Measurements from ENCODE around the gene ATP5ME.

- TF ChIP-seq CTCF (IDR thresholded peaks at IDR 0.05) (no peak), POLR2A (IDR thresholded peaks at IDR 0.05) (no peak)
Measured at GRCh38 chr4:722169-722725, 48.2 kb upstream of the ATP5ME start.

All from heart left ventricle (tissue), 13 donors.